Activated naive CD4-positive, alpha-beta T cell treated with anti-CD3 and anti-CD28 coated beads, Interleukin-2, amount 50 U/mL, for 24 hours (primary cell): Measurements from ENCODE around the gene SLC22A4.

Source experiments
- H3K27ac Mint-ChIP-seq: one replicate; pipeline ENCODE4 v1.8.0; 2021; ENCODE audit warnings: mild to moderate bottlenecking, mixed read lengths
- H3K27me3 Mint-ChIP-seq: one replicate; pipeline ENCODE4 v1.8.0; 2021; ENCODE audit warnings: mixed read lengths
- H3K36me3 Mint-ChIP-seq: one replicate; pipeline ENCODE4 v1.8.0; 2021; ENCODE audit warnings: mixed read lengths
- H3K4me1 Mint-ChIP-seq: one replicate; pipeline ENCODE4 v1.8.0; 2021; ENCODE audit warnings: mixed read lengths
- H3K4me3 Mint-ChIP-seq: one replicate; pipeline ENCODE4 v1.8.0; 2021; ENCODE audit warnings: mild to moderate bottlenecking, mixed read lengths
- H3K9me3 Mint-ChIP-seq: one replicate; pipeline ENCODE4 v1.8.0; 2021; ENCODE audit warnings: mixed read lengths

SLC22A4 gene

DNA sequence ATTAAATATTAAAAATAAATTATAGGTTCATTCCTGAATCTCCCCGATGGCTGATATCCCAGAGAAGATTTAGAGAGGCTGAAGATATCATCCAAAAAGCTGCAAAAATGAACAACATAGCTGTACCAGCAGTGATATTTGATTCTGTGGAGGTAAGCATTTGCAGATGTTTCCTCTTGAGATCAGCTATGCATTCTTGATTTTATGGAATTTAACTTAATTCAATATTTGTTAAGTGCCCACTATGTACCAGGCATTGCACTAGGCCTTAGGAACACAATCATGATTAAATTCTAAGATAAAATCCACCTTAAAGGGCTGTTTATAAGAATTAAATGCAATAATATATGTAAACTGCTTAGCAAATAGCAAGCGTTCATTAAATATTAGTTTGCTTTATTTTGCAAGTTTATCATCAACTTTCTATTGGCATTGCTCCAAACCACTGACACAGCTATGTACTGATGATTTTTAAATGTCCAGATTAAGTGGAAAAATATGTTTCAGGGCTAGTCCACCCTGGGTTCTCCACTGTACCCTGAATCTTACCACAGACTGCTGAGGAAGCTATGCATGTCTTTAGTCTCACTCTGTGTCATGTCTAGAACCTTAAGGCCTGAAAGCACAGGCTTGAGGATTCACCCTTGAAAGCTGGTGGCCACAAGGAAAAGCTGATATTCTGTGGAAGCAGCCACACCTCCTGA, 33.2 kb downstream of the SLC22A4 start:
- Mint-ChIP-seq H3K4me3 (no peak overlapping the region), H3K9me3 (no peaks in the 10 kb centered on the region), H3K36me3 (peaks cover 10% of the 10 kb centered on the region), H3K27me3 (no peaks in the 10 kb centered on the region), H3K27ac (no peak overlapping the region), H3K4me1 (no peaks in the 10 kb centered on the region)

GRCh38 chr5:132334812-132335211, 40.6 kb downstream of the SLC22A4 start:
- Mint-ChIP-seq H3K36me3 (peaks cover 3% of the 10 kb centered on the region), H3K9me3 (no peaks in the 10 kb centered on the region), H3K4me1 (no peaks in the 10 kb centered on the region), H3K4me3 (no peak overlapping the region), H3K27ac (no peak overlapping the region), H3K27me3 (no peaks in the 10 kb centered on the region)

- H3K36me3 Mint-ChIP-seq = peaks cover 5% of the 10 kb centered on the region
- no peak overlapping the region for H3K27ac Mint-ChIP-seq
Measured at GRCh38 chr5:132335402-132335801, 41.2 kb downstream of the SLC22A4 start.

GRCh38 chr5:132339502-132339901, 45.3 kb downstream of the SLC22A4 start:
- Mint-ChIP-seq H3K27ac (no peak overlapping the region), H3K4me3 (no peak overlapping the region), H3K4me1 (no peaks in the 10 kb centered on the region), H3K36me3 (peaks cover 2% of the 10 kb centered on the region), H3K9me3 (no peaks in the 10 kb centered on the region), H3K27me3 (no peaks in the 10 kb centered on the region)

More at GRCh38 chr5:132335402-132335801, 41.2 kb downstream of the SLC22A4 start:
- no peaks in the 10 kb centered on the region for H3K9me3 Mint-ChIP-seq
- H3K4me3 Mint-ChIP-seq = no peak overlapping the region
- no peaks in the 10 kb centered on the region for H3K4me1 Mint-ChIP-seq
- H3K27me3 Mint-ChIP-seq = no peaks in the 10 kb centered on the region

DNA sequence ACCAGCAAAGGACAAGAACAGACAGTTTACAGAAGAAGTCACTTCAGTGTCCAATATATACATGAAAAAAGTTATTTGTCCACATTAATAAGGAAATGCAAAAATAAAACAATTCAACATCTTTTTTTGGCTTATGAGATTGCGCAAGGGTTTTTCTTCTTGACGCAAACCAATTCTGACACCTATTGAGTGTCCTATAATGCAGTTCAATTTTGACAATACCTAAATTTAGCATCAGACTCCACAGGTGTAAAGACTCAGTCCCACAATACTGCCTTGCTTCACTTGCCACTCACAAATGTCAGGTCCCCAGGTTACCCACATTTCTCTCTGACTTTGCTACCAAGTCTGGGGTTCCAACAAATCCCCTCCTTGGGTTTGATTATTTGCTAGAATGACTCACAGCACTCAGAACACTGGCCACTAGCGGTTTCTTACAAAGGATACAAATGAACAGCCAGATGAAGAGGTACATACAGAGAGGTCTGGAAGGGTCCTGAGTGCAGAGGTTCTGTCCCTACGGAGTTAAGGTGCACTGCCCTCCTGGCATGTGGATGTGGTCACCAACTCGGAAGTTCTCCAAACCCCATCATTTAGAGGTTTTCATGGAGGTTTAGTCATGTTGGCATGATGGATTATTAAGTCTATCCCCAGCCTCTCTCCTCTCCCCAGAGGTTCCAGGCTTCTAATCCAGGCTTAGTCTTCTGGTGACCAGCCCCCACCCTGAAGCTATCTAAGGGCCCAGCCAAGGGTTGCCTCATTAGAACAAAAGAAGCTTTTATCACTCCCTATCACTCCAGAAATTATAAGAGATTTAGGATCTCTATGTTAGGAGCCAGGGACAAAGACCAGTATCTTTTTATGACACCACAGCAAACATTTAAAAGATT, 48.3 kb downstream of the SLC22A4 start:
- Mint-ChIP-seq H3K36me3 (peaks cover 10% of the 10 kb centered on the region), H3K9me3 (no peaks in the 10 kb centered on the region), H3K4me3 (no peak overlapping the region), H3K27me3 (no peaks in the 10 kb centered on the region), H3K27ac (no peak overlapping the region), H3K4me1 (no peaks in the 10 kb centered on the region)

DNA sequence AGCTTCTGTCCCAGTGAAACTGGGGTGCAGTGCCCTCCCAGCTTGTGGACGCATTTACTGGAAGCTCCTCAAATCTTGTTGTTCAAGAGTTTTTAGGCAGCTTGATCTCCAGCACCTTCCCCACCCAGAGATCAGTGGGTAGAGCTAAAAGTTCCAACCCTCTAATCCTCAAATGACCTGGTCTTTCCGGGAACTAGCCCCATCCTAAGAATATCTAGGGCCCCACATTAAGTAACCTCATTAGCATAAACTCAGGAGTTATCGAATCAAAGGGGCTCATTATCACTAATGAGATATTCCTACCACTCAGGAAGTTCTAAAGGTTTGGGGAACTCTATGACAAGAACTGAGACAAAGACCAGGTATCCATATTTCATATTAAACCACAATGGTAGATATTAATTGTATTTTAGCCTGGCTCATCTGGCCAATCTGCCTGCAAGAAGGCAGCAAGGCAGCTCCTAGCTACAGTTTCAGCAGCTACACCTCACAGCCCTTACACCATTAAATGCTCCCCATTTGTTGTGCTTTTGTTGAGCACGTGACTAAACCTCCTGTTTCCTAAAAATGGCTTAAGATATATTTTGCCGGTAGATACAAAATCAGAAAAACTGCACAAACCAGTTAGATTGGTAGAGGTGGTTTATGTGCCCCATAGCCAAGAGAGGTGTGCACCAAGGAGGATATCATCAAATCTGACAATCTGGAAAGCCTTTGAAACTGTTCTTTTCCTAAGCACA, 50.8 kb downstream of the SLC22A4 start:
- Mint-ChIP-seq H3K4me1 (no peaks in the 10 kb centered on the region), H3K9me3 (no peaks in the 10 kb centered on the region), H3K27ac (no peak overlapping the region), H3K36me3 (peaks cover 17% of the 10 kb centered on the region), H3K4me3 (no peak overlapping the region), H3K27me3 (no peaks in the 10 kb centered on the region)

DNA sequence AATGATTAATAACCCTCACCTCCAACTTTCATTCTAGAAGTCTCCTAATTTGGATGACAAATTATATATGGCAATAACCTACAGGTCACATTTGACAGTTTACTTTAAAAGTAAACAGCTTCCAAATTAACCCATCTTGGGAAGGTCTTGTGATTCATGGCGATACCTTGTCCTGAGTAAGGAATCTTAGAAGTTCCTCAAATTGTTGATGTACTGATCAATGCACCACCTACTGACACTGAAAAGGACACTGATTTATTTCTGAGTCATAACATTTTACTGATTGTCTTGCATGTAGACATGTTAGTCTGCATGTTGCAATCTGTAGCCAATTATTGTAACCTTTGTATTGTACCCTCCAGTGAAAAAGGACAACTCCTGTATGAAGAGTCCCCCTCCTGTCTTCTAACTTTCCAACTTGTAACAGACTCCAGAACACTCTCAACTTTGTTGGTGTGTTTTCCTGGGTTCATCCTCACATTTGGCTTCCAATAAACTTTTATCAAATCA, 59.3 kb downstream of the SLC22A4 start:
- H3K27ac Mint-ChIP-seq = no peak overlapping the region
- H3K4me3 Mint-ChIP-seq = no peak overlapping the region
- H3K4me1 Mint-ChIP-seq = no peaks in the 10 kb centered on the region
- no peaks in the 10 kb centered on the region for H3K27me3 Mint-ChIP-seq
- no peaks in the 10 kb centered on the region for H3K9me3 Mint-ChIP-seq
- peaks cover 27% of the 10 kb centered on the region for H3K36me3 Mint-ChIP-seq

GRCh38 chr5:132354381-132355139, 60.4 kb downstream of the SLC22A4 start:
- Mint-ChIP-seq H3K36me3 (peaks cover 25% of the 10 kb centered on the region), H3K4me1 (no peaks in the 10 kb centered on the region), H3K27me3 (no peaks in the 10 kb centered on the region), H3K27ac (no peak overlapping the region), H3K4me3 (no peak overlapping the region), H3K9me3 (no peaks in the 10 kb centered on the region)

- Mint-ChIP-seq H3K4me1 (no peaks in the 10 kb centered on the region), H3K27me3 (no peaks in the 10 kb centered on the region), H3K9me3 (no peaks in the 10 kb centered on the region), H3K4me3 (no peak overlapping the region), H3K36me3 (peaks cover 25% of the 10 kb centered on the region), H3K27ac (no peak overlapping the region)
Measured at GRCh38 chr5:132355140-132355765, 61.1 kb downstream of the SLC22A4 start.

DNA sequence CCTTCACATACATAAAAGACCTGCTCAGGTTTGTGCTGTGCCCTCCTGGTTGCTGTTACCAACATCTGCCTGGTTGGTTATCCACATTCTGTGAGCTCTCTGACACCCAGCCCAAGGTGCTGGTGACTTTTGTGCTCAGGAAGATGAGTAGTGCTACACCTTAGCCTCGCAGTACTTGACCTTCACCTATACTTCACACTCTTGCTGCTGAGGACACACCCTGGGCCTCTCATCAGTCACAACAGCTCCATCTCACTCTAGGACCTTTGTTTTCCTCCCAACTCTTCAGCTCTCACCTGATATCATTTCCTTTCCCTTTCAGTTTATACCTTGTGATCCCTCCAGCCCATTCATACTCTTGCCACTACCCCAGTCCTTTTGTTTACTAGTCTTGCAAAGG, 64.6 kb downstream of the SLC22A4 start:
- Mint-ChIP-seq H3K27me3 (no peaks in the 10 kb centered on the region), H3K4me1 (no peaks in the 10 kb centered on the region), H3K9me3 (no peaks in the 10 kb centered on the region)

GRCh38 chr5:132362086-132362485, 67.9 kb downstream of the SLC22A4 start:
- H3K9me3 Mint-ChIP-seq = no peaks in the 10 kb centered on the region
- H3K36me3 Mint-ChIP-seq = peaks cover 11% of the 10 kb centered on the region
- H3K27ac Mint-ChIP-seq = no peak overlapping the region
- H3K27me3 Mint-ChIP-seq = no peaks in the 10 kb centered on the region
- H3K4me3 Mint-ChIP-seq = no peak overlapping the region
- no peaks in the 10 kb centered on the region for H3K4me1 Mint-ChIP-seq

More for the DNA sequence above, 64.6 kb downstream of the SLC22A4 start:
- Mint-ChIP-seq H3K27ac (no peak overlapping the region), H3K4me3 (no peak overlapping the region), H3K36me3 (peaks cover 13% of the 10 kb centered on the region)

DNA sequence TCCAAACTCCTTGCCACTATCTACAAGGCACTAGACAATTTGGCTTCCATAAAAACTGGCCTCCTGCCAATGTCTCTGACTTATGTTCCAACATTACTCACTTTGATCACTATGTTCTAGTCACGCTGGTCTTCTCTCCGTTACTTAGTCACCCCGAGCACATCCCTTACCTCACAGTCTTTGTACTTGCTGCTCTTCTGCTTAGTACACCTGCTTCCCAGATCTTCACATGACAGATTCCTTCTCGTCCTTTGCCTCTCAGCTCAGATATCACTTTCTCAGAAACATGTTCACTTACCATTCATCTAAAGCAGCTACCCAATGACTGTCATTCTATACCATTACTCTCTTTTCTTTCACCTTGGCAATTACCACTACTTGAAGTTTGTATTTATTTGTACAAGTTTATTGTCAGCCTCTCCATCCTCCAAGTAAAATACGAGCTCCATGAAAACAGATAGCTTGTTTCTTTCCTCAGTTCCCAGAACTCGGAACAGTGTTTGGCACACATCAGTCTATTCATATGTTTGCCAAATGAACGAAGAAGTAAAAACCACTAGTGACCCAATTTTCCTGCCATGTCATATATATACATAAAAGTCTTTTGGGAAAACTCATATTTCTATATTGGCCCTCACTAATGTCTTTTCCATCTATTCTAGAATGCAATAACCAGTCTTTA, 69.4 kb downstream of the SLC22A4 start:
- H3K36me3 Mint-ChIP-seq = peaks cover 11% of the 10 kb centered on the region
- H3K4me3 Mint-ChIP-seq = no peak overlapping the region
- H3K27ac Mint-ChIP-seq = no peak overlapping the region
- no peaks in the 10 kb centered on the region for H3K27me3 Mint-ChIP-seq
- H3K9me3 Mint-ChIP-seq = no peaks in the 10 kb centered on the region
- peaks cover 4% of the 10 kb centered on the region for H3K4me1 Mint-ChIP-seq

DNA sequence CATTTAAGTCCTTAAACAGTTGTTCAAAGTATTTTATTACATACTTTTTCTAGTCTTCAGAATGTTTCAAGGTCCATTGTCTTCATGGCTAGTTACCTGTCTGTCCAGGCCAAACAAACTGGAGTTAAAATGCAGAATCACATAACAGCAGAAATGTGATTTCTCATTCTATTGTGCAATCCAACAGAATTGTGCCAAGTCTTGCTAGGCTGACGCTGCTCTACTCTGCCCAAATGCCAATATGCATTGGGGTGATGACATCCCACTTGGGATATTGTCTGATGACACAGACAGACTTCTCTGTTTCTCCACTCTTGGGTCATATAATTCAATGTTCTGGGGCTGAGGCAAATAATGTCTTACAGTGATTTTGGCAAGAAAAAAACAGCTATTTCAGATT, 70.1 kb downstream of the SLC22A4 start:
- no peak overlapping the region for H3K27ac Mint-ChIP-seq
- H3K27me3 Mint-ChIP-seq = no peaks in the 10 kb centered on the region
- no peaks in the 10 kb centered on the region for H3K9me3 Mint-ChIP-seq
- H3K4me3 Mint-ChIP-seq = no peak overlapping the region
- H3K4me1 Mint-ChIP-seq = peaks cover 8% of the 10 kb centered on the region
- H3K36me3 Mint-ChIP-seq = peaks cover 11% of the 10 kb centered on the region

- Mint-ChIP-seq H3K9me3 (no peaks in the 10 kb centered on the region), H3K36me3 (peaks cover 8% of the 10 kb centered on the region), H3K4me1 (peaks cover 8% of the 10 kb centered on the region), H3K27me3 (no peaks in the 10 kb centered on the region), H3K4me3 (no peak overlapping the region), H3K27ac (no peak overlapping the region)
Measured at GRCh38 chr5:132365213-132365612, 71.0 kb downstream of the SLC22A4 start.
